ENCODE results near the gene RNF112. TPM values are rescaled to one million over a fixed set of nuclear protein-coding genes. Genes with fewer than 3 reads are reported as not detected.
"Not testable (repeated sequence)": the region's sequence is repeated elsewhere in the genome, so short reads cannot be mapped to it uniquely, and the experiment has no call there.

RNF112 gene
- total RNA-seq, 1 donor from 2014 or later: 0.26 TPM

- no peaks in the 10 kb centered on the region for H3K36me3 ChIP-seq (ENCODE audit: control insufficient read depth, insufficient read depth, low read length)
These were observed 22.8 kb downstream of the RNF112 start for GRCh38 chr17:19433727-19434340.

DNA sequence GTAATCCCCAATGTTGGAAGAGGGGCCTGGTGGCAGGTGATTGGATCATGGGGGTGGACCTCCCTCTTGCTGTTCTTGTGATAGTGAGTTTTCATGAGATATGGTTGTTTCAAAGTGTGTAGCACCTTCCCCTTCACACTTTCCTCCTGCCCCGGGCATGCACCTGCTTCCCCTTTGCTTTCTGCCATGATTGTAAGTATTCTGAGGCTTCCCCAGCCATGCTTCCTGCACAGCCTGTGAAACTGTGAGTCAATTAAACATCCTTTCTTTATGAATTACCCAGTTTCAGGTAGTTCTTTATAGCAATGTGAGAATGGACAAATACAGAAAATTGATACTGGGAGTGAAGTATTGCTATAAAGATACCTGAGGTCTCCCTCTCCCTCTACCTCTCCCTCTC is 29.4 kb downstream of the RNF112 start:
- no peak for TF ChIP-seq CTCF (IDR thresholded peaks at IDR 0.05; ENCODE audit: insufficient read depth, low read length, severe bottlenecking)
- H3K4me3 ChIP-seq (ENCODE audit: low read depth, low read length): no peak overlapping the region
- no peaks in the 10 kb centered on the region for H3K27me3 ChIP-seq (ENCODE audit: control insufficient read depth, insufficient read depth, low read length)
- H3K36me3 ChIP-seq (ENCODE audit: control insufficient read depth, insufficient read depth, low read length): no peaks in the 10 kb centered on the region
- FAIRE-seq (no peak), DNase-seq (ENCODE audit: low read depth) (no peak)

More at GRCh38 chr17:19433727-19434340, 22.8 kb downstream of the RNF112 start:
- Histone ChIP-seq H3K27me3 (ENCODE audit: control insufficient read depth, insufficient read depth, low read length) (no peaks in the 10 kb centered on the region), H3K4me3 (ENCODE audit: low read depth, low read length) (no peak overlapping the region)
- FAIRE-seq: no peak
- no peak for DNase-seq (ENCODE audit: low read depth)
- no peak for TF ChIP-seq CTCF (IDR thresholded peaks at IDR 0.05; ENCODE audit: insufficient read depth, low read length, severe bottlenecking)

DNA sequence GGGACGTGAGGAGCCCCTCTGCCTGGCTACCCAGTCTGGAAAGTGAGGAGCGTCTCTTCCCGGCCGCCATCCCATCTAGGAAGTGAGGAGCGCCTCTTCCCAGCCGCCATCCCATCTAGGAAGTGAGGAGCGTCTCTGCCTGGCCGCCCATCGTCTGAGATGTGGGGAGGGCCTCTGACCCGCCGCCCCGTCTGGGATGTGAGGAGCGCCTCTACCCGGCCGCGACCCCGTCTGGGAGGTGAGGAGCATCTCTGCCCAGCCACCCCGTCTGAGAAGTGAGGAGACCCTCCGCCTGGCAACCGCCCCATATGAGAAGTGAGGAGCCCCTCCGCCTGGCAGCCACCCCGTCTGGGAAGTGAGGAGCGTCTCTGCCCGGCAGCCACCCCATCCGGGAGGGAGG is 30.3 kb downstream of the RNF112 start:
- not testable (repeated sequence) for FAIRE-seq; H3K4me3 ChIP-seq (ENCODE audit: low read depth, low read length); H3K36me3 ChIP-seq (ENCODE audit: control insufficient read depth, insufficient read depth, low read length); DNase-seq (ENCODE audit: low read depth); H3K27me3 ChIP-seq (ENCODE audit: control insufficient read depth, insufficient read depth, low read length)

- no peak overlapping the region for H3K4me3 ChIP-seq (ENCODE audit: low read depth, low read length)
- no peaks in the 10 kb centered on the region for H3K27me3 ChIP-seq (ENCODE audit: control insufficient read depth, insufficient read depth, low read length)
- no peaks in the 10 kb centered on the region for H3K36me3 ChIP-seq (ENCODE audit: control insufficient read depth, insufficient read depth, low read length)
- FAIRE-seq: no peak
- TF ChIP-seq CTCF (IDR thresholded peaks at IDR 0.05; ENCODE audit: insufficient read depth, low read length, severe bottlenecking): no peak
- no peak for DNase-seq (ENCODE audit: low read depth)
These were observed 31.7 kb downstream of the RNF112 start for GRCh38 chr17:19442731-19443130.

GRCh38 chr17:19443148-19443547 is 32.1 kb downstream of the RNF112 start:
- Histone ChIP-seq H3K36me3 (ENCODE audit: control insufficient read depth, insufficient read depth, low read length) (no peaks in the 10 kb centered on the region), H3K4me3 (ENCODE audit: low read depth, low read length) (no peak overlapping the region), H3K27me3 (ENCODE audit: control insufficient read depth, insufficient read depth, low read length) (no peaks in the 10 kb centered on the region)
- FAIRE-seq (no peak), DNase-seq (ENCODE audit: low read depth) (no peak)
- no peak for TF ChIP-seq CTCF (IDR thresholded peaks at IDR 0.05; ENCODE audit: insufficient read depth, low read length, severe bottlenecking)

DNA sequence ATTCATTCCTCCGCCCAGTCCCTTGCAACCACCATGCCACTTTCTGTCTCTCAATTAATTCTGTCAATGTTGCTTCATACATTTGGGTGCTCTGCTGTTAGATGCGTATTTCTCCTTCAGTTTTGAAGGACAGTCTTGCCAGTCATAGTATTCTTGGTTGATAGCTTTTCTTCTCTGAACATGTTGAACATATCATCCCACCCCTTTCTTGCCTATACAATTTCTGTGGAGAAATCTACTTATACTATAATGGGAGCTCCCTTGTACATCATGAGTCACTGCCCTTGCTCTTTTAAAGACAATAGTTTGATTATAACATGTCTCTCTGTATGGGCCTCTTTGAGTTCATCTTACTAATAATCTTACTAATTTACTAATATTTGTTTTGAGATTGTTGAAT is 34.1 kb downstream of the RNF112 start:
- H3K27me3 ChIP-seq (ENCODE audit: control insufficient read depth, insufficient read depth, low read length): no peaks in the 10 kb centered on the region
- no peaks in the 10 kb centered on the region for H3K36me3 ChIP-seq (ENCODE audit: control insufficient read depth, insufficient read depth, low read length)
- TF ChIP-seq CTCF (IDR thresholded peaks at IDR 0.05; ENCODE audit: insufficient read depth, low read length, severe bottlenecking): no peak
- no peak overlapping the region for H3K4me3 ChIP-seq (ENCODE audit: low read depth, low read length)
- DNase-seq (ENCODE audit: low read depth): no peak
- FAIRE-seq: no peak

GRCh38 chr17:19446577-19446976 is 35.5 kb downstream of the RNF112 start:
- peak overlapping the region; percentile 21 for H3K4me3 ChIP-seq (ENCODE audit: low read depth, low read length)
- not testable (repeated sequence) for DNase-seq (ENCODE audit: low read depth); H3K27me3 ChIP-seq (ENCODE audit: control insufficient read depth, insufficient read depth, low read length); H3K36me3 ChIP-seq (ENCODE audit: control insufficient read depth, insufficient read depth, low read length); FAIRE-seq

All from bronchial epithelial cell (primary cell).